GM12874 (cell line): ENCODE data around the gene IL10RA.

Experiments used
- TF ChIP-seq, protein P1 (sequence below): IDR thresholded peaks from 2 replicates; pipeline ENCODE4 v1.5.1; 2011; ENCODE audit warnings: low read depth, mild to moderate bottlenecking, control low read depth, low read length, moderate library complexity; ENCODE audit not compliant: insufficient read depth

IL10RA gene

DNA sequence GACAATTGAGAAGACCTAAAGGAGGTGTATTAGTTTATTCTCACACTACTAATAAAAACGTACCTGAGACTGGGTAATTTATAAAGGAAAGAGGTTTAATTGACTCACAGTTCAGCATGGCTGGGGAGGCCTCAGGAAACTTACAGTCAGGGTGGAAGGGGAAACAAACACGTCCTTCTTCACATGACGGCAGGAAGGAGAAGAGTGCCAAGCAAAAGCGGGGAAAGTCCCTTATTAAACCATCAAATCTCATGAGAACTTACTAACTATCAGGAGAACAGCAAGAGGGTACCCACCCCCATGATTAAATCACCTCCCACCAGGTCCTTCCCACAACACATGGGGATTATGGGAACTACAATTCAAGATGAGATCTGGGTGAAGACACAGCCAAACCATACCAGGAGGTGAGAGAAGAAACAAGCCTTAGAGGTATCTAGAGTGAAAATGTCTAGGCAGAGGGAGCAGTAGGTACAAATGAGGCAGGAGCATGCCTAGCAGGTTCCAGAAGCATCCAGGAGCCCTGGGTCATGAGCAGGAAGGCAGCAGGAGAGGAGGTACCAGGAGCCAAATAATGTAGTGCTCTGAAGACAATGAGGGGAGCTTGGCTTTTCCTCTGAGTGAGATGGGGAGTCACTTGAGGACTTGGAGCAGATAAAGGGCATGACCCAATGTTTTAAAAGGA lies 31.6 kb downstream of the IL10RA start:
- TF ChIP-seq, protein P1, sequence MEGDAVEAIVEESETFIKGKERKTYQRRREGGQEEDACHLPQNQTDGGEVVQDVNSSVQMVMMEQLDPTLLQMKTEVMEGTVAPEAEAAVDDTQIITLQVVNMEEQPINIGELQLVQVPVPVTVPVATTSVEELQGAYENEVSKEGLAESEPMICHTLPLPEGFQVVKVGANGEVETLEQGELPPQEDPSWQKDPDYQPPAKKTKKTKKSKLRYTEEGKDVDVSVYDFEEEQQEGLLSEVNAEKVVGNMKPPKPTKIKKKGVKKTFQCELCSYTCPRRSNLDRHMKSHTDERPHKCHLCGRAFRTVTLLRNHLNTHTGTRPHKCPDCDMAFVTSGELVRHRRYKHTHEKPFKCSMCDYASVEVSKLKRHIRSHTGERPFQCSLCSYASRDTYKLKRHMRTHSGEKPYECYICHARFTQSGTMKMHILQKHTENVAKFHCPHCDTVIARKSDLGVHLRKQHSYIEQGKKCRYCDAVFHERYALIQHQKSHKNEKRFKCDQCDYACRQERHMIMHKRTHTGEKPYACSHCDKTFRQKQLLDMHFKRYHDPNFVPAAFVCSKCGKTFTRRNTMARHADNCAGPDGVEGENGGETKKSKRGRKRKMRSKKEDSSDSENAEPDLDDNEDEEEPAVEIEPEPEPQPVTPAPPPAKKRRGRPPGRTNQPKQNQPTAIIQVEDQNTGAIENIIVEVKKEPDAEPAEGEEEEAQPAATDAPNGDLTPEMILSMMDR, result no peak

DNA sequence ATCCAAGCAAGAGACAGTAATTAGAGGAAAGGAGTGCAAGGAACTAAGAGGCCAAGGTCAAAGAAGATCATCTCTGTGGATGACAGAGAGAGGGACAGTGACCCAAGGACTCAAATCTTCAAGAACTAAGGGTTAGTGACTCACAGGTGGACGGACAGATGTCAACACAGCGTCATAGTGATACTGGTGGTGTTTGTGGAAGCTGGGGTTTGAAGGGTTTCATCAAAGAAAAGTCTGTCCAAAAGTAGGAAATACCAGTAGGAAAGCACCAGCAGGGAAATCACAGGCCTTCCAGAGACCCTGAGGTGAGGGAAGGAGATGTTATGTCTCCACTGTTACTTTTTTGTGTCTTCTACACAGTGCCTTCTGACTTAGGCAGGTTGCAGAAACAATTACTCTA lies 32.2 kb downstream of the IL10RA start:
- TF ChIP-seq, protein P1, result no peak

DNA sequence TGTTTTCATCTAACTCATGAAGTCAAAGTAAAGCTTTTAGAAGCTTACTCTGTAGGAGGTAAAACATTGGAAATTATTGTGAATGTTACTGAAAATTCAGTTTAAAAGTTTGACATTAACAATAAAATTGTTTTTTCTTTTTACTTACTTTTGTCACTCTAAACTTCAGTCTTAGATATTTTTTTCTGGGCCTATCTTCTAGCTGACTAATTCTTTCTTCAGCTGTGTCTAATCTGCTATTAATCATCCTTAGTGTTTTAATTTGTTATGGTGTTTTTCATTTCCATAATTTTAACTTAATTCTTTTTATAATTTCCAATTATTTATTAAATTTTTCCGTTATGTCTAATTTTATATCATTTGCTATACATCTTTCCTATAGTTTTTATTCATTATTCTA lies 35.0 kb downstream of the IL10RA start:
- TF ChIP-seq, protein P1, result no peak

DNA sequence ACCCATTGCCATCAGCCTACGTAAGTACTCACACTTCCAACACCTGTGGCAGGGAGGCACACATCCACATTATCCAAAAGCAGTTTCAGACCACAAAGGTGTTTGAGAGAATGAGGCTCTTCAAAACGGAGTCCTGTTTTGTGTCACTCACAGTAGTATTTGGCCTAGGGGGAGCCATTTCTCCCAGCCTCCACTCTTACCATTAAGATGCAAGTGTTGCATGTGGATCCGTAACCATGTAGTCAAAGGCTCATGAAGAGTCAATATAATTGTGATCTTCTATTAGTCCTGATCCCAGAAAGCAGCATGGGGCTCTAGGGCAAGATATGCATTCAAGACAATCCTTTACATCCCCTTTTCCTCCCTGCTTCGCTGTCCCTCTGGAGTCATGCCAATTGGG lies 41.5 kb downstream of the IL10RA start:
- TF ChIP-seq, protein P1, result no peak

DNA sequence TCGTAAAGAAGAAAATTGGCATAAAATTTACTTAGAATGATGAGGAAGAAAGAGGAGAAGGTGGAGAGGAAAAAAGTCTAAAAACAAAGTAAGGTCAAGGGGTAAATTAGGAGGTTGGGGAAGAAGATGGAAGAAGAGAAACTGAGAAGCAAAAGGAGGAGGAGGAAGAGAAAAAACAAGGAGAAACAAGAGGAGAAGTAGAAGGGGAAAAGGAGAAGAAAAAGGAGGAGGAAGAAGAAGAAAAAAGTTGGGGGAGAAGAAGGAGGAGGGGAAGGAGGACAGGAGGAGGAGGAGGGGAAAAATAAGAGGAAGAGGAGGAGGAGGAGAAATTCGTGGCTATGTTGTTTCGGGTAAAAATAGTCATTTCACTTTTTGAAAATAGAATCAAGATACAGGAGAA lies 42.4 kb downstream of the IL10RA start:
- TF ChIP-seq, protein P1, result no peak

DNA sequence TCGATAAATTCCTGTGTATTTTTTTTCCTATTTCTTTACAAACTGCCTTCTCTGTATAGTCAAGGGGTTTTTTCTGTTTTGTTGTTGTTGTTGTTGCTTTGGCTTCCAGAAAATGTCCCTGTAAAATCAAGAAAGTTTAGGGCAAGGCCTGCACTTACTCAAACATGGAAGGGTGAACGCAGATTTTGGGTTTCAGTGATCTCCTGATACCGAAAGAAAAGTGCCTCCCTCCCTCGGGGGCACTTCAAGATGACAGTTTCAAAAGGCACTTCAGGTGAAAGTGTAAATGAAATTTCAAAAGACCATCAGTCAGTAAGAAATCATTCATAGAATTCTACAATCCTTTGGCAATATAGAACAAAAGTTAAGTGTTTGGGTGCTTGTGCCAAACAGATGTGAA lies 47.2 kb downstream of the IL10RA start:
- TF ChIP-seq, protein P1, result no peak

DNA sequence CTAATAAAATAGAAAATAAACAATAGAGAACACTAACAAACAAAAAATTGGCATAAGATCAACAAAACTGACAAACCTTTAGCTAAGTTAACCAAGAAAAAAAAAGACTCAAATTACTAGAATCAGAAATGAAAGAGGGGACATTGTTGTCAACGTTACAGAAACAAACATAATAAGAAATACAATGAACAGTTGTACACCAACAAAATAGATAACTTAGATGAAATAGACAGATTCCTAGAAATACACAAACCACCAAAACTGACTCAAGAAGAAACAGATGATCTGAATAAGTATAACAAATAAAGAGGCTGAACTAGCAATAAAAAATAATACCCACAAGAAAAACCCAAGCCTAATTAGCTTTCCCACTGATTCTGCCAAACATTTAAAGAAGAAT lies 55.9 kb downstream of the IL10RA start:
- TF ChIP-seq, protein P1, result no peak
